Measurements from ENCODE around the gene DCTN2.

DCTN2 gene

GRCh38 chr12:57489157-57489641 is 57.8 kb downstream of the DCTN2 start:
- in situ Hi-C loops (cut with MboI; ENCODE audit: low sequenced_read_pairs, unreplicated experiment), result no loop called here
- DNase-seq (ENCODE audit: low spot score), result no peak
- TF ChIP-seq CTCF (IDR thresholded peaks at IDR 0.05; ENCODE audit: borderline replicate concordance, control extremely low read depth, extremely low read depth, insufficient read depth, missing control alignments), result no peak

- DNase-seq (ENCODE audit: low spot score), result no peak
- in situ Hi-C loops (cut with MboI; ENCODE audit: low sequenced_read_pairs, unreplicated experiment), result no loop called here
- TF ChIP-seq CTCF (IDR thresholded peaks at IDR 0.05; ENCODE audit: borderline replicate concordance, control extremely low read depth, extremely low read depth, insufficient read depth, missing control alignments), result no peak
Observed at GRCh38 chr12:57488402-57489156, 58.4 kb downstream of the DCTN2 start.

GRCh38 chr12:57487597-57488401 is 59.2 kb downstream of the DCTN2 start, which contains the start of gene MARS1:
MARS1 (plus strand) TSS chr12:57488068; CDS start chr12:57488091, 23 bp downstream.
- in situ Hi-C loops (cut with MboI; ENCODE audit: low sequenced_read_pairs, unreplicated experiment), result no loop called here
- peak; percentile 27 for TF ChIP-seq CTCF (IDR thresholded peaks at IDR 0.05; ENCODE audit: borderline replicate concordance, control extremely low read depth, extremely low read depth, insufficient read depth, missing control alignments)
- DNase-seq (ENCODE audit: low spot score), result peak; percentile 95

- in situ Hi-C loops (cut with MboI; ENCODE audit: low sequenced_read_pairs, unreplicated experiment), result no loop called here
- DNase-seq (ENCODE audit: low spot score), result no peak
- TF ChIP-seq CTCF (IDR thresholded peaks at IDR 0.05; ENCODE audit: borderline replicate concordance, control extremely low read depth, extremely low read depth, insufficient read depth, missing control alignments), result no peak
Observed at GRCh38 chr12:57487055-57487596, 59.9 kb downstream of the DCTN2 start.

GRCh38 chr12:57485695-57486094 is 61.3 kb downstream of the DCTN2 start:
- TF ChIP-seq CTCF (IDR thresholded peaks at IDR 0.05; ENCODE audit: borderline replicate concordance, control extremely low read depth, extremely low read depth, insufficient read depth, missing control alignments), result no peak
- no peak for DNase-seq (ENCODE audit: low spot score)
- in situ Hi-C loops (cut with MboI; ENCODE audit: low sequenced_read_pairs, unreplicated experiment), result no loop called here

GRCh38 chr12:57483466-57483865 is 63.5 kb downstream of the DCTN2 start:
- TF ChIP-seq CTCF (IDR thresholded peaks at IDR 0.05; ENCODE audit: borderline replicate concordance, control extremely low read depth, extremely low read depth, insufficient read depth, missing control alignments), result no peak
- no peak for DNase-seq (ENCODE audit: low spot score)
- in situ Hi-C loops (cut with MboI; ENCODE audit: low sequenced_read_pairs, unreplicated experiment), result no loop called here
